HG03175 (cell line): ENCODE measurements around the gene NUP133.
"Not testable (repeated sequence)": the region's sequence is repeated elsewhere in the genome, so short reads cannot be mapped to it uniquely, and the experiment has no call there.

ENCODE experiments used
- ATAC-seq: cut with Tn5 transposase; IDR thresholded peaks from one replicate; pipeline ENCODE4 v1.9.1; 2021; ENCODE audit warnings: mild to moderate bottlenecking, moderate library complexity; ENCODE audit not compliant: unreplicated experiment

Gene NUP133

DNA sequence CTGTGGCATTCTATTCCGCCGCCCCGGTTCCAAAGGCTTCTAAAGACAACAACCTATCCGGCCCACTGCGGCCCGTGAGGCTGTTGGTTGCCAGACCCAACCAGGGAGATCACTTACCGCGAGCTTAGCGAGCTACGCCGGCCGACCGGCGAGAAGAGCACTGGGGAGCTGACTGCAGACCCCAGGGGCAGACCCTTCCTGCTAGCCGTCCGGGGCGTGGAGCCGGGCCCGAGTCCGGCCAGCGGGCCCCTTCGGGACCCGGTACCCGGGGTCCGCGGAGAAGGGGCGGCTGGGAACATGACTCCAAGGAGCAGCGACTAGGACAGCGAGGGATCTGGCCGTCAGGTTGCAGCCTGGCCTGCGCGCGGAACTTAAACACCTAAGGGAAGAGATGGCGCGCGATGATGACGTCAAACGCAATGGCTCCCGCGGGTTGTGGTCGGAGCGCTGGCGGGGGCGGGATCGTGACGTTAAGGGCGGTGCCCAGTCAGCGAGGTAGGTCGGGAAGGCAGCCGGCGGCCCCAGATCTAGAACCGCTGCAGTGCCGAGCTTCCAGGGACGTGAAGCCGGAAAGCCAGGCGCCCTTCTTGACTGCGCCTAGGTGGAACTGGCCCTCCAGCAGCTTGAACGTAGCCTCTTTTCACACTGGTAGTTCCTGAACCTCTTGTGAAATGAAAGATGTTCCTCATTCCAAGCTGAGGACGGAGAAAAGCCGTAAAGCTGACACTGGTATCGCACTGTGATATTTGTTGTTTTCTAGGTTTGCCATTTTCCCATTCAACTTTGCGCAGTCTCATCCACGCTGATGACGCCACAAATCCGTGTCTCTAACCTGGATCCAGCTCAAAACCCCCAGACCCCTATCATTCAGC, at the start of gene NUP133:
Gene NUP133, minus strand, starts transcription at position 391 of the 872 bp plus-strand sequence. Its CDS starts 92 bp downstream, at position 299.
- ATAC-seq: peak; percentile 92

DNA sequence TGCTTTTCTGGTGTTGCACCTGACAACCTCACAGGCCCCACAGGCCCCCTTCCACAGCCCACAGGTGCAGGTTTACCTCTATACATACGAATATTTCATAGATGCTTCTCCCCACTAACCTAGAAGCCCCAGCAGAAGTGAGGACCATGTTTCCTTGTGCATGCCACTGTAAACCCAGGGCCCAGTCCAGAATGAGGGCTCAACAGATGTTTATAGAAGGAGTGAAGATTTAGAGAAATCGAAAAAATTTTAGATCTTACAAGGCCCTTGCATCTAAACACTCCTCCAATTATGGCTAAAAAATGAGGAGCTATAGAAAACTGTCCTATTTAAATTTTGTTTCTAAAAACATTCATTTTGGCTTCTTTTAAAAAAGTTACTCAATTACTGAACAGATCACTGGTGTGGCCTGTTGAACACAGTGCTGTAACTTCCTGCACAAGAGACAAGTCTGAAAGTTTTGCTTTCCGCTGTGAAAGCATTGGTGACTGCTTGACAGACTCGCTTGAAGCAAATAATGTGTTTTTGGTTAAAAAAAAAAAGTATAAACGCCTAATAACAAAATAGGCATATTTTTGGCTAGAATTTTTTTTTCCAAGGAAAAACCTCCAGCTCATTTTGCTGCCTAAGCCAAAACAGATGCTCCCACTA, 49.2 kb upstream of the NUP133 start:
- no peak for ATAC-seq

DNA sequence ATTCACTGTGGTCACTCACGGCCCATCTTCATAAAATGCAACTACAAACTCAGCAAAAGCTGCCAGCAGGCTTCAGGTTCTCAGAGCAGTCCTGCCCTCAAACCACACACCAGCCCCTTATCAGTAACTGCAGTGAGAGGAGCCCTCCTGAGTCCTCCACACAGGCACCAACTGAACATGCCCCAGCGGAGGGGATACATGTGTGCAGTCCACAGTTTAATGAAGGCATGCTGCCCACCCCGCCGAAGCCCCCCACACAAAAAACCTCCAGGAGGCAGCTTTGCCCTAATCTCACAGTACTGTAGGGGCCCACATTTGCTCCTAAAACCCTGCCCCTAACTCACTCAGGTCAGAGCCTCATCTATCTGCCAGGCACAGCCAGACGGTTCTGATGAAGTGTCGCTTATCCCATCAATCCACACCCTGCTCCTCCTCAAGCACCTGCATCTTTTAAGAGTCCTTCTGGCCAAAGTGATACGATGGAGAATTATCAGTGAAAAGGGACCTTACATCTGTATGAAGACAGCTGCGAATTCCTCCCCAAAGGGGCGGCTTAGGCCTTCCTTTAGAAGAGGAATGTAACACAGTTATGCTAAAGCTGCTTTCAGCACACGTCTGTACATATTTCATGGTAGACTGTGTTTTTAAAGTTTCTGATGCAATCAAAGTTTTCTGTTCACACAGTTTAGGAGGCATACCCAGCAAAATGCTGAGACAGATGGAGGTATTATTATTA, 46.9 kb upstream of the NUP133 start:
- ATAC-seq: no peak

DNA sequence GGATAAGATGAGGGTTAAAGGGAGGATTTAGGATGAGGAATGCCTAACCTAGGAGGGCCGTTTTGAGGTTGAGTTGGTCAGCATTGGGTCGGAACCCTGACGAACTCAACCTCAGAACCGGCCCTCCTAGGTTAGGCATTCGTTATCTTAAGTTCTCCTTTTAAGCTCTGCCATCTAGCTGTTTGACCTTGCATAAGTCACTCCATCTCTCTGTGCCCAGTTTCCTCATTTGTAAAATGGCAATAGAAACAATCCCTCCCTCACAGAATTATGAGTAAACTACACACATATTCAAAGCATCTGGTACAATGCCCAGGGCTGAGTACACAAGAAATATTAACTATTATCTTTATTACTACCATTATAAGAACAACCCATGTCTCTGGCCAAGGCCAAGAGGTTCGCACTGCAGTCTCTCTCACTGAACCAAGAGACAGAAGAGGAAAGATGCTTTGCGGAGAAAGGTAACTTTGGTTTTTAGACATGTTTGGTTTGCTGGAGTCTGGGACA, 45.5 kb upstream of the NUP133 start:
- no peak for ATAC-seq

DNA sequence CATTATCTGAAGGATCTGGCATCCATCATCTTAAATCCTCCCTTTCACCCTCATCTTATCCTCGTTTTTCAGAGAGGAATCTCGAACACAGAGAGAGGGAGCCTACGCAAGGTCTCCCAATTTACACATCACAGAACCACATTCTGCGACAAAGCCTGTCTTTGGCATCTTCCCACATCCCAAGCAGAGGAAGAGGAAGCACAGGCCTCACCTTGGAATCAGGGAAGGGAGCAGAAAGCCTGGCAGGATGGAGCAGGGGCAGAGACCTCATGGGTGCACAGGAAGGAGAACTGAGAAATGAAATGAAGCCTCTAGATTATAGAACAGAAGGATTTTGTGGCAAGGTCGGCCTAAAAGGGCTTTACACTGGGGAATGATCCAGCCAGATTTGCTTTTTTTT, 44.6 kb upstream of the NUP133 start:
- ATAC-seq: no peak

DNA sequence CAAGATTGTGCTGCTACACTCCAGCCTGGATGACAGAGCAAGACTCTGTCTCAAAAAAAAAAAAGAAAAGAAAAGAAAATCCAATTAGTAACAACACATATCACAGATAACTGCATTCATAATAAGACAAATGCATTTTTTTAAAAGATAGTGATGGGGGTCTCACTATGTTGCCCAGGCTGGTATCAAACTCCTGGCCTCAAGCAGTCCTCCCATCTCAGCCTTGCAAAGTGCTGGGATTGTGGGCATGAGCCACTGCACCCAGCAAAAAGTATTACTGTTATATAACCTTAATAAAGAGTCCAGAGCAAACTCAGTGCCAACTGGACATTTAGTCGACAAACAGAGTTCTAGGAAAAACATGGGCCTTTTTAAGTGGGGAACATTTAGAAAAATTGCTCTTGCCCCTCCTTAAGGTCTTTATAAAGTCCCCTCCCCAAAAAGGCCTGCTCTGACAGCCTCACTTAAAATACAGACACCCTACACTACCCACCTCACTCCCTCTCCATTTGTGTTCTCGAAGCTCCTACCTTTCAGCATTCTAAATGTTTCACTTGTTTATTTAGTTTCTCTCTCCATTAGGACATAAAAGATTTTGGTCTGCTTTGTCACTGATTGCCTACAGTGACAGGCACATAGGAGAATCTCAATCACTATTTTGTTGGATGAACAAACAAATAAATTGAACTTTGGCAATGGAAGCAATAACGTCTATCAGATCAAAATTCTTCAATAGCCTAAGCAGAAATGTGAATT, 42.8 kb upstream of the NUP133 start:
- ATAC-seq: no peak

DNA sequence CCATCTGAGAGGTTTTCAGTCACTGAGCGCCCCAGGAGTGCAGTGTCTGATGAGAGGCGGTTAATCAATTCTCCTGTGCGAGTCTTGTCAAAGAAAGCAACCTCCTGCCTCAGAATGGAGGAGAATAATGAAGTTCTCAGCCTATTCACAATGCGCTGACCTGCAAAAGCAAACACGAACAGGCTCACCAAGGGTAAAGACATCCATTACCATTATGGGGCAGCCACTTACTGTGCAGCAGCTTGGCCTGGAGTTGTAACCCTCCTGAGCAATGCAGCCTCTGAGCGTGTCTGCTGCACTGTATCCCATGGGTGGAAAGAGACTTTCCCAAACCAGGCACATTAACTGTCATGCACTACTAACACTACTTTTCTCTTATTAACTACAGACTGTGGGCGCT, 39.4 kb upstream of the NUP133 start:
- ATAC-seq: no peak

DNA sequence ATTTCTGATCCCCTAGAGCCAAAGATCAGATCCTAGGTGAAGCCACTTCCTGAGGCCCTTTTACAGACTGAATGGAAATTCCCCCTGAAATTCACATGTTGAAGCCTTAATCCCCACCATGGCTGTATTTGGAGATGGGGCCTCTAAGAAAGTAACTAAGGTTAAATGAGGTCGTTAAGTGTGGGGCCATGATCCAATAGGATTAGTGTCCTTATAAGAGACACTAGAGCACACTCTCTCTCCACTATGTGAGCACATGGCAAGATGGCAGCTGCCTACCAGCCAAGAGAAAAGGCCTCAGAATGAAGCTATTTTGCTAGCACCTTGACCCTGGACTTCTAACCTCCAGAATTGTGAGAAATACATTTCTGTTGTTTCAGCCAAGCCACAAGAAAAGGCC, 36.4 kb upstream of the NUP133 start:
- no peak for ATAC-seq

DNA sequence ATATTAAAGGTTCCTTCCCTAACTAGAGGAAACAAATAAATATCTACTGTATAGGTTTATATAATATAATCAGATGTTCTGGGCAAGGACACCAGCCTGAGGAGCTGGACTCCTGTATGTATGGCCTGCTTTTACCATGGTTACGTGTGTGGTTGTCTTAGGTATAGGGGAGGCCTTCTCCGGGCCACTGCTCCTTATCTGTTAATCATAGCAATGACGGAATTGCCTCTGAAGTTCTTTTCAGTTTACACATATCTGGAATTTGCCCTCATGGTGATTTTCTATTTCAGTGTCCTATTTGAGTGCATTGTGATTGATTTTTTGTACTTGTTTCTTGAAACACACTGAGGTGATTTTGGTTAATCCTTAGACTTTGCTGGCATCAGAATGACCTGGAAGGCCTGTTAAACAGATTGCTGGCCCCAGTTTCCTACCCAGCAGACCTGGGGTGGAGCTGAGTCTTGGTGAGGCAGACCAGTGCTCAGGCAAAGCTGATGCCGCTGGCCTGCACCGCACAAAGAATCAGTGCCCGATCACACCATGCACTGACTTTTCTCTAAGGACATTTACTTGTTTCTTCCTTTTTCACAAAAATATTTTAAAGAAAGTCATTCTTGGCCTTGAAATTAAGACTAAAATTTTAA, 31.8 kb upstream of the NUP133 start:
- no peak for ATAC-seq

DNA sequence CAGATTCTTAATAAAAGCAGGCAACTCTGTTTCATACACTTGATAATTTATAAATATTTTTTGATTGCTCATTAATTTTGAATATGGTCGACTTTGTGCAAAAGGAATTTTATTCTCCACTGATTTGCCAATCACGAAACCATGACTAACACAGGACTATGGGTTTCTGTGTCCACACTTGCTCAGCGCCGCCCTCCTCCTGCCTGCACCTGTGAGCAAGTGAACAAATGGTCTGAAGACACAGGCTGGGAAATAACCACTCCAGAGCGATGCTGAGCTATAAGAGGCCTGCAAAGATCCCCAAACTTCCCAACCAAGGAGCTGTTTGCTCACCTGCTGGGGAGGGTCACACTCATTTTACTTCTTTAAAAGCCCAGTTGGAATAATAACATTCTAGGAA, 30.8 kb upstream of the NUP133 start:
- ATAC-seq: no peak

DNA sequence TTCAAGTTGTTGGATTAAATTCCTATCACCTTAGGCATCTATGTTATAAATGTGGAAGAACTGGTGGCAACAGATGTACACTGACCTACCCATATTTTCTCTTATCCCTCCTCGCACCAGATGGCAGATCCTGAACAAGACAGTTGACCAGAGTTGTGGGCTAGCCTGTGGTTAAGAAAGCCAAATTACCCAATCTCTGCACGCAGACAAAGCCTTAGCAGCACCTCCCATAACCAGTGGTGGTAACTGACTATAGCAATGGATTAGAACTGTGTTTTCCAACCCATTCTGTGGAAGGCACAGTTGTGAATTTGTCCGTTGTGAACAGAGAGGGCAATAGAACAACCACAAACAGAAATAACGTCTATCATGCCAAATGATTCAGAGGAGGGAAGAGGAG, 29.8 kb upstream of the NUP133 start:
- ATAC-seq: no peak

DNA sequence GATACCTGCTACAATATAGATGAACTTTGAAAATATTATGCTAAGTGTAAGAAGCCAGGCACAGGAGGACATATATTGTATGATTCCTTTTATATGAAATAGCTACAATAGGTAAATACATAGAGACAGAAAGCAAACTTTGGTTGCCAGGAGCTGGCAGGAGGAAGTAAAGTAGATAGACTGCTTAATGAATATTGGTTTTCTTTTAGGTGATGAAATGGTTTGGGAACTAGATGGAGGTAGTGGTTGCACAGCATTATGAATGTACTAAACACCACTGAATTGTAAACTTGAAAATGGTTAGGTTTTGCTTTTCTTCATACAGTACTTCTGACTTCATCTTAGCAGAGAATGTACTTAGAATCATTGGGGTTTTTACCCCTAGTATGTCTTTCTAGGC, 28.8 kb upstream of the NUP133 start:
- no peak for ATAC-seq

DNA sequence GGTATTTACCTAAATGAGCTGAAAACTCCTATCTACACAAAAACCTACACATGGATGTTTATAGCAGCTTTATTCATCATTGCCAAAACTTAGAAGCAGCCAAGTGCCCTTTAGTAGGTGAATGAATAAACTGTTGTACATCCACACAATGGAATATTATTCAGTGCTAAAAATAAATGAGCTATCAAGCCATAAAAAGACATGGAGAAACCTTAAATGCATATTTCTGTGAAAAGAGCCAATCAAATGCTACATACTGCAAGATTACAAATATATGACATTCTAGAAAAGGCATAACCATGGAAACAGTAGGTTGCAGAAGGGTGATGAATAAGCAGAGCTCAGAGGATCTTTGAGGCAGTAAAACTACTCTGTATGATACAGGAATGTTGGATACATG, 27.1 kb upstream of the NUP133 start:
- ATAC-seq: no peak

DNA sequence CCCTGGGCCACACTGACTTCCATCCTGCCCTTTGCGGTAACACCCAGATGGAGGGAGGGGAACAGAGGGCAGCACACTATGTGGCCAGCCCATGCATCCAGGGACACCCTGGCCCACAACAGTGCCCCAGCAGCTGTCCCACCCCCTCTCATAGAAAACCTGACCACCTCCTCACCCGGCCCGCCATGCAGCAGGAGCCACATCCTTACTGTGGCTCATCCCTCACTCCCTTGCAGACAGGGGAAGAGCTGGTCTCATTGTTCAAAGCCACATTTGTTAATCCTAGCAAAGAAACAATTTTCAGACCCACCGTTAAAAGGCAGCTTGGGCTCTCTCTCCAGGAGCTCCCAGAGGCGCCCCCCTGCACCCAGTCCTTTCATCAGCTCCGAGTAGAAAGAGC, 23.2 kb upstream of the NUP133 start:
- ATAC-seq: no peak

DNA sequence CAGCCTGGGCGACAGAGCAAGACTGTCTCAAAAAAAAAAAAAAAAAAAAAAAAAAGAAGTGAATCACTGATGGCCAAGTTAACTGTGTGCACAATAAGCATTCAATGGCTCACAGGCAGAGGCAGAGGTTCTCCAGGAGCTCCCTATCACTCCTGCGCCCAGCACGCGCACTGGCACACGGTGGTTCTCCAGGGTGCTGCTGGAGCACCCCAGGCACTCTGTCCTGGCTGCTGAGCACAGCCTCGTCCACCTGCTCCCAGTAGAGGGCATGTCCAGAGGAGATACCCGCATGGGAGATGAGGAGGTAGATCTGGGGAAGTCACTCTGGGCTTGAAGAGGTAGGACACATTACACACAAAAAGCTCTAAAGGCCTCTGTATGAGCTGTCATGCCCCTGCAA, 21.5 kb upstream of the NUP133 start:
- no peak for ATAC-seq

DNA sequence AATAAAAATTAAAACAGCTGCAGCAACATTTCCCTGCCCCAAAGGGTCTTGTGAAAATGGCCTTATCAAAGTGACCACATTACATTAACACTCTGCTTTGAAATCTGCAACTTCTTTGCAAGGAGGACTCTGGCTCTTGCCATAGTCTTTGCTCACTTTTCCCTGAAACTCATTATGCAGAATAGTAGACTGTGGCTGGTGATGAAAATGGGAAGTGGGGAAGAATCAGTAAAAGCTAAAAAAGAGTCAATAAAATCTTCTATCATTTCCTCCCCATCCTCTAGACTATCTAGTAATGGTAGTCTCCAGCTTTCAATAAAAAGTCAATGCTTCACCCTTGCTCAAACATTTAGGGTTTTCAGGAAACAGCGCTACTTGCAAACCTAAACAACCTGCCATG, 18.6 kb upstream of the NUP133 start:
- ATAC-seq: no peak

DNA sequence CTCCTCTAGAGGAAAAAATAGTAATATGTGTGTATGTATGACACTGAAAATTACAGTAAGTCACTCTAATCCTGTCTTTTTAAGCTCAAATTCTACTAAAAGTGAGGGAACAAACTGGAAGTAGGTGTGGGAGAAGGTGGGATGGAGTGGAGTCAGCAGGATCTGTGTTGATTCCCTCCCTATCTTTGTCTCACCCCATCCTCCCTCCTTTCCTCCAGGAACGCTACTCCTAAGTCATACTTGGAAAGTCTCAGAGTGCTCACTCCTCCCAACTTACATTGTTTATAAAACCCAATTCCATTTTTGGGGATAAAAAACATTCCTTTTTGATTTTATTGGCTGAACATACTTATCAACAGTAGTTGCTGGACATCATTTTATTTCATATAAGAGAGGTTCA, 14.9 kb upstream of the NUP133 start:
- no peak for ATAC-seq

DNA sequence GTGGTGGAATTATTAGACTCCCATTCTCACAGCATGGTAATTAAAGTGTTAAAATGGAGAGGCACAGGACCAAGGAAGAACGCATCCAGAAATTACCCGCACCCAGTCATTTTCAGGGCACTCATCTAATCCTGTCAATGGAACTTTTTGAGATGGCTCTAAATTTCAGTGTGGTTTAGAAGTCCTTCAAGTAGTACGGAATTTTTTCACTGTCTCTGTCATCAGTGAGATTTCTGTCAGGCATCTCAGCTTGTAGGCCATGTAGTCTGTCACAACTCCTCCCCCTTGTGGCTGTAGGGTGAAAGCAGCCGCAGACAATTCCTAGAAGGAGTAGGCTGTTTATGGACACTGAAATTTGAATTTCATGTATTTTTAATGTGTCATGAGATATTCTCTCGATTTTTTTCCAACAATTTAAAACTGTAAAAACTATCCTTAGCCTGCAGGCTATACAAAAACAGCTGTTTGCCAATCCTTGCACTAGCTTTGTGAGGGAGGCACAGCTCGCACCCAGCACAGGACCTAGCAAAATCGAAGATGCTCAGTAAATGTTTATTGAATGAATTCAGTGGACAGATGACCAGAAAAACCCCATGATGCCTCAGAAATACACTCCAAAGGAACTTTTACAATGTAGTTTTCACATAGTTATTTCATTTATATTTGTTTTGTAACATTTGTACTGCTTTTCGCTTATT, 6.6 kb upstream of the NUP133 start:
- peak; percentile 66 for ATAC-seq

DNA sequence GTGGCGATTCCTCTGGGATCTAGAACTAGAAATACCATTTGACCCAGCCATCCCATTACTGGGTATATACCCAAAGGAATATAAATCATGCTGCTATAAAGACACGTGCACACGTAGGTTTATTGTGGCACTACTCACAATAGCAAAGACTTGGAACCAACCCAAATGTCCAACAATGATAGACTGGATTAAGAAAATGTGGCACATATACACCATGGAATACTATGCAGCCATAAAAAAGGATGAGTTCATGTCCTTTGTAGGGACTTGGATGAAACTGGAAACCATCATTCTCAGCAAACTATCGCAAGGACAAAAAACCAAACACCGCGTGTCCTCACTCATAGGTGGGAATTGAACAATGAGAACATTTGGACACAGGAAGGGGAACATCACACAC, 3.5 kb upstream of the NUP133 start:
- not testable (repeated sequence) for ATAC-seq

DNA sequence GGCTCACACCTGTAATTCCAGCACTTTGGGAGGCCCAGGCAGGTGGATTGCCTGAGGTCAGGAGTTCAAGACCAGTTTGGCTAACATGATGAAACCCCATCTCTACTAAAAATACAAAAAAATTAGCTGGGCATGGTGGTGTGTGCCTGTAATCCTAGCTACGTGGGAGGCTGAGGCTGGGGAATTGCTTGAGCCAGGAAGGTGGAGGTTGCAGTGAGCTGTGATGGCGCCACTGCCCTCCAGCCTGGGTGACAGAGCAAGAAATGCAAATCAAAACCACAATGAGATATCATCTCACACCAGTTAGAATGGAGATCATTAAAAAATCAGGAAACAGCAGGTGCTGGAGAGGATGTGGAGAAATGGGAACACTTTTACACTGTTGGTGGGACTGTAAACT, 3.1 kb upstream of the NUP133 start:
- ATAC-seq: not testable (repeated sequence)
